Measurements from ENCODE around the gene ENPP1.
A peak's percentile ranks its signal among the peaks of the same experiment; 100 is the strongest.

Gene ENPP1

DNA sequence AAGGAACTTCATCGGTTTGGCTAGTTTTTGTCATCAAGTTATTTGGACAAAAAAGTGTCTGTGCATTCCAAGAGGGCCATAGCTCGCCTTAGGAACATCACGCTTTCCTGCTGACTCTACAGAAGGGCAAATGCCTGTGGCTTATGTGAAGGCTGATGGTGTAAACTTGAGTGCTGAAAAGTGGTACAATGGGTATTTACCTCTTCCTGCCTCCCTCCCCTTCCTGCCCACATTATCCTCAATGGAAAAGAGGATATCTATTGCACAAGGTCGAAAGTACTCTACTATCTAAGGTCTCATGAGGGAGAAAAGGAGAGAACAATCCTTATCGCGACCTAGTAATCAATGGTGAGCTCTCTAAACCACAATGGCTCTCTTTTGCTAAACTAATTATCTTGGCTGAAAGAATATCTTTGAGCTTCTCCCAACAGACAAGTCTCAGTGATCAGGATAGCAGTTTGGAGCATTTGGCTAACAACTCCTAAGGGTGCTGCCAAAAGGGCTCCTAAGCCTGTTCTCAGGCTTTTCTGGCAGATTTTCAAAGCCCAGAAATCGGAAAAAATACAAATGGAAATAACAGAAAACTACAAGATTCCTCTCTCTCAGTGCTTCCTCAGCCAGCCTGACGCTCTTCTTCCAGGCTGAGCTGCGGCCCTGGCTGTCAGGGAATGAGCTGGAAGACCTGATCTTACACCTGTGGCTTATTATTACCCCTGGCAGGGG lies 42.6 kb upstream of the ENPP1 start:
- Histone ChIP-seq H3K4me3 (no peak overlapping the region), H3K27ac (peak overlapping the region; percentile 21 to 29)
- TF ChIP-seq CTCF (IDR thresholded peaks at IDR 0.05), result no peak
- DNase-seq (ENCODE audit: low spot score), result no peak

GRCh38 chr6:131765804-131766135 lies 42.0 kb upstream of the ENPP1 start:
- peak overlapping the region in 1 of 2 donors; percentile 21 for H3K27ac ChIP-seq
- no peak for DNase-seq (ENCODE audit: low spot score)
- no peak overlapping the region for H3K4me3 ChIP-seq
- TF ChIP-seq CTCF (IDR thresholded peaks at IDR 0.05), result no peak

- no peak for DNase-seq (ENCODE audit: low spot score)
- TF ChIP-seq CTCF (IDR thresholded peaks at IDR 0.05), result no peak
- H3K4me3 ChIP-seq, result no peak overlapping the region
- no peak overlapping the region for H3K27ac ChIP-seq
Measured at GRCh38 chr6:131766631-131767030, 41.2 kb upstream of the ENPP1 start.

DNA sequence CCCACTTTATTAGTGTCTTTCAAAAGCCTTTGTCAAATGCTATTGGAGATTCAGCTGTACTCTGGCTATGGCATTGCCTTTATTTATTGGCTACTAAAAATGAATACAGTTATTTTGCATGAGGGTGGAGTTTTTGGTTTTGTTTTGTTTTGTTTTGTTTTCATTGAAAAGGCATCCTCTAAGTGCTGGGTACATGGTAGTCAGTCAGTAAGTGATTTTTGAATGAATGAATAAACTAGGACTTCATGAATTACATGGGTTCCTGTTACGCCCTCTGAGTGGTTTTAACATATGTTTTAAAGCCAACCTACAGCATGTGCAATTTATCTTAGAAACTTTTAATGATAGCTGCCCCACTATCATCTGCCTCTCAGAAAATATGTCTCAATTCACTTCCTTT lies 38.9 kb upstream of the ENPP1 start:
- Histone ChIP-seq H3K27ac (no peak overlapping the region), H3K4me3 (no peak overlapping the region)
- TF ChIP-seq CTCF (IDR thresholded peaks at IDR 0.05), result no peak
- no peak for DNase-seq (ENCODE audit: low spot score)

GRCh38 chr6:131769385-131770141 lies 38.3 kb upstream of the ENPP1 start:
- DNase-seq (ENCODE audit: low spot score), result no peak
- Histone ChIP-seq H3K4me3 (no peak overlapping the region), H3K27ac (no peak overlapping the region)
- no peak for TF ChIP-seq CTCF (IDR thresholded peaks at IDR 0.05)

DNA sequence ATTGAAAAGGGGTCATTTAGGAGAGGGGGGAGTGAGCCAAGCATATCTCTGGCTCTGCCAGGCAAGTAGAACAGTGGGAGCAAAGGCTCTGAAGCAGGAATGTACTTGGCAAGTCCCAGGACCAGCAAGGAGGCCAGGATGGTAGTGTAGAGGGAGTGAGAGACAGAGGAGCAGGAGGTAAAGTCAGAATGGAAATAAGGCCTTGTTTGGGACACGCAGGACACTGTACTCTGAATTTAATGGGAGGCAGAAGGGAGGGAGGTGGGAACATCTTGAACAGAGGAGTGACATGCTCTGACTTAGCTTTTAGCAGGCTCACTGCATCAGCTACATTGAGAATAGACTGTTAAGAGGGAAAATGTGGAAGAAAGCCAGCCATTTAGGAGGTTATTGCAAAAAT lies 37.0 kb upstream of the ENPP1 start:
- DNase-seq (ENCODE audit: low spot score), result no peak
- peak overlapping the region in 1 of 2 donors; percentile 39 for H3K27ac ChIP-seq
- no peak for TF ChIP-seq CTCF (IDR thresholded peaks at IDR 0.05)
- no peak overlapping the region for H3K4me3 ChIP-seq
